CD14-positive monocyte (primary cell): Measurements from ENCODE around the gene DRC1. TPM values are rescaled to one million over a fixed set of nuclear protein-coding genes. Genes with fewer than 3 reads are reported as not detected.

Source experiments
- DNase-seq, 3 donors: peaks; one replicate each; pipeline ENCODE4 v3.0.0-alpha.2; 2011 to 2022
- H2AFZ ChIP-seq: 2 replicates; pipeline ENCODE4 v1.6.0; 2012; ENCODE audit warnings: mild to moderate bottlenecking, low read depth, low read length, inconsistent platforms; ENCODE audit not compliant: insufficient read depth, poor library complexity, severe bottlenecking
- H3K27ac ChIP-seq, 2 donors: 1 replicate in 1 of 2; 2 replicates in 1 of 2; pipeline ENCODE4 v1.5.1; 2012 to 2013; ENCODE audit warnings: low read length in 2 of 2, control low read depth in 1 of 2, inconsistent platforms in 1 of 2, low read depth in 1 of 2, mild to moderate bottlenecking in 1 of 2
- H3K27me3 ChIP-seq, 2 donors: one replicate each; pipeline versions ENCODE4 v1.6.0 to v1.6.1; 2011 to 2013; ENCODE audit warnings: low read length in 2 of 2; ENCODE audit not compliant: control insufficient read depth in 2 of 2, insufficient read depth in 2 of 2
- H3K36me3 ChIP-seq, 2 donors: replicated peaks in 1 of 2; 1 replicate in 1 of 2; 2 replicates in 1 of 2; pipeline versions ENCODE4 v1.5.1 to v1.6.1; 2012 to 2013; ENCODE audit warnings: low read length in 2 of 2, control low read depth in 1 of 2, inconsistent platforms in 1 of 2, mild to moderate bottlenecking in 1 of 2; ENCODE audit not compliant: insufficient read depth in 2 of 2, control insufficient read depth in 1 of 2
- H3K4me1 ChIP-seq, 2 donors: 1 replicate in 1 of 2; 2 replicates in 1 of 2; pipeline versions ENCODE4 v1.5.1 to v1.6.1; 2012 to 2013; ENCODE audit warnings: low read length in 2 of 2, control low read depth in 1 of 2, inconsistent platforms in 1 of 2, mild to moderate bottlenecking in 1 of 2, moderate library complexity in 1 of 2; ENCODE audit not compliant: insufficient read depth in 2 of 2, control insufficient read depth in 1 of 2
- H3K4me2 ChIP-seq: replicated peaks from 2 replicates; pipeline ENCODE3; 2012; ENCODE audit warnings: low read length, moderate library complexity, mild to moderate bottlenecking; ENCODE audit not compliant: poor library complexity, severe bottlenecking; ENCODE audit errors: extremely low read depth
- H3K4me3 ChIP-seq, 3 experiments: fragments of 200-600 bp in 1 of 3; sonication (generic) in 1 of 3; replicated peaks in 1 of 3; 1 replicate in 2 of 3; 2 replicates in 1 of 3; pipeline ENCODE4 v1.5.1; 2011 to 2013; ENCODE audit warnings: low read length in 3 of 3, mild to moderate bottlenecking in 3 of 3, control low read depth in 2 of 3, low read depth in 2 of 3, inconsistent platforms in 1 of 3, moderate library complexity in 1 of 3
- H3K79me2 ChIP-seq: 2 replicates; pipeline ENCODE4 v1.6.0; 2012; ENCODE audit warnings: mild to moderate bottlenecking, control low read depth, inconsistent platforms, low read length, moderate library complexity; ENCODE audit not compliant: insufficient read depth
- H3K9ac ChIP-seq: 2 replicates; pipeline ENCODE4 v1.6.0; 2017; ENCODE audit warnings: low read length, mild to moderate bottlenecking; ENCODE audit not compliant: insufficient read depth, poor library complexity, severe bottlenecking
- H3K9me3 ChIP-seq, 2 donors: replicated peaks in 1 of 2; 1 replicate in 1 of 2; 2 replicates in 1 of 2; pipeline versions ENCODE4 v1.5.1 to v1.6.1; 2012 to 2013; ENCODE audit warnings: low read length in 2 of 2, control low read depth in 1 of 2; ENCODE audit not compliant: control insufficient read depth in 1 of 2, insufficient read depth in 1 of 2
- H4K20me1 ChIP-seq: 2 replicates; pipeline ENCODE4 v1.6.0; 2012; ENCODE audit warnings: mild to moderate bottlenecking, low read length, control low read depth, moderate library complexity; ENCODE audit not compliant: insufficient read depth
- H3K27ac Mint-ChIP-seq, 7 donors: one replicate each; pipeline ENCODE4 v1.8.0; 2020; ENCODE audit warnings: mild to moderate bottlenecking in 7 of 7, mixed read lengths in 7 of 7, moderate library complexity in 6 of 7, inconsistent platforms in 2 of 7
- H3K27me3 Mint-ChIP-seq, 3 donors: one replicate each; pipeline ENCODE4 v1.8.0; 2021 to 2022; ENCODE audit warnings: low read depth in 3 of 3, mild to moderate bottlenecking in 3 of 3, mixed read lengths in 3 of 3, moderate library complexity in 3 of 3, inconsistent platforms in 1 of 3
- H3K36me3 Mint-ChIP-seq, 2 donors: one replicate each; pipeline ENCODE4 v1.8.0; 2020; ENCODE audit warnings: mixed read lengths in 2 of 2, inconsistent platforms in 1 of 2, mild to moderate bottlenecking in 1 of 2
- H3K4me1 Mint-ChIP-seq: one replicate; pipeline ENCODE4 v1.8.0; 2020; ENCODE audit warnings: mild to moderate bottlenecking, mixed read lengths
- H3K4me3 Mint-ChIP-seq, 2 donors: one replicate each; pipeline ENCODE4 v1.8.0; 2020; ENCODE audit warnings: mild to moderate bottlenecking in 2 of 2, mixed read lengths in 2 of 2, moderate library complexity in 1 of 2
- H3K9me3 Mint-ChIP-seq, 7 donors: one replicate each; pipeline ENCODE4 v1.8.0; 2020 to 2022; ENCODE audit warnings: mixed read lengths in 7 of 7, mild to moderate bottlenecking in 6 of 7, moderate library complexity in 6 of 7, inconsistent platforms in 2 of 7
- CTCF ChIP-seq: fragments of 200-600 bp; IDR thresholded peaks from one replicate; pipeline ENCODE4 v1.8.0; 2022; ENCODE audit warnings: antibody characterized with exemption, mild to moderate bottlenecking
- WGBS: methylation state at CpG from one replicate; pipeline ENCODE4 v1.1.5; 2013; ENCODE audit warnings: missing lambda C conversion rate; ENCODE audit not compliant: insufficient coverage; 5-methylcytosine and 5-hydroxymethylcytosine counted together
- intact Hi-C, 2 donors: fragments of 100-400 bp; cut with micrococcal nuclease; formaldehyde crosslinking; loops; one replicate each; pipeline versions ENCODE4 v1.15.0 to v1.15.1; 2023
- polyA plus RNA-seq, 3 donors: library from polyadenylated mRNA; depleted of rRNA in 1 of 3; unstranded in 2 of 3; stranded (reverse) in 1 of 3; fragments of 300-500 nt in 2 of 3; fragments of >200 nt in 1 of 3; fragmentation: Illumina TruSeq in 2 of 3; gene quantifications; 1 replicate in 2 of 3; 2 replicates in 1 of 3; pipeline ENCODE4 v1.2.3, GENCODE V29; 2012 to 2021

Gene DRC1
- polyA plus RNA-seq, 3 donors = not detected

- Mint-ChIP-seq H3K27ac (no peak overlapping the region), H3K36me3 (no peaks in the 10 kb centered on the region), H3K9me3 (no peaks in the 10 kb centered on the region), H3K4me1 (peaks cover 6% of the 10 kb centered on the region), H3K4me3 (no peak overlapping the region), H3K27me3 (peaks cover 2 to 6% (median 4%) of the 10 kb centered on the region in 3 donors)
- Histone ChIP-seq H4K20me1 (no peaks in the 10 kb centered on the region), H3K79me2 (no peaks in the 10 kb centered on the region), H3K4me1 (peaks cover 5 to 8% of the 10 kb centered on the region in 2 donors), H3K9me3 (no peaks in the 10 kb centered on the region), H3K4me2 (no peak overlapping the region), H3K9ac (no peak overlapping the region), H3K27me3 (no peaks in the 10 kb centered on the region), H3K4me3 (no peak overlapping the region), H2AFZ (no peak overlapping the region), H3K36me3 (no peaks in the 10 kb centered on the region), H3K27ac (no peak overlapping the region)
- no peak for DNase-seq
- intact Hi-C loops = no loop called here
- no CpG with 5 or more reads among the region's 6 CpGs for WGBS
- TF ChIP-seq CTCF = no peak
These were observed 73.3 kb downstream of the DRC1 start for GRCh38 chr2:26475037-26475436.

DNA sequence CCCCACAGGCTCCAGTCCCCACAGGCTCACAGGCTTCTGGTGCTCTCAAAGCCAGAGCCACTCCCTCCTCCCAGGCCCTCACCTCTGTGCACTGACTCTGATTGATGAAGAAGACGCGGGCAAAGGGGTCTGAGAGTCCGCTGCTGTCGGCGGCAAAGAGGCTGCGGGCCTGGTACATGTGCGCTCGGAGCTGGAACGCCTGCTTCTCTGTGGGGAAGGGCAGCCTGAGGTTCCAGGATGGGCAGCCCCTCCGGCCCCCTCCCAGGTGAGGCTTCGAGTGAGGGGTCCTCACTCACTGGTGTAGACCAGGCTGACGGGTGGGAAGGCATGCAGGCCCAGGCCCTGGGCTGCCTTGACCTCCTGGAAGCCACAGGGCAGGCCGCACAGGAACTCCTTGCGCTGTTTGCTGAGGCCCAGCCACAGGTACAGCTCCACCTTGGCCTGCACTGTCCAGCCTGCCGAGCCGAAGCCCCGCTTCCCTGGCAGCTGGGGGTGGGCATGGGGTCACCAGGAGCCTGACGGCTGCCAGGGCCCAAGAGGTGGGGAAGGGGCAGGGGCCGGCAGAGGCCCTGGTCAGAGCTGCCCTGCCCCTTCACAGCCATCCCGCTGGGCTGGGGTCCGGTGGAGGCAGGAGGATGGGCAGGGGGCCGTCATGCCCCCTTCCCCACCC lies 74.2 kb downstream of the DRC1 start:
- peaks cover 6% of the 10 kb centered on the region for H3K4me1 Mint-ChIP-seq
- Histone ChIP-seq H4K20me1 (no peaks in the 10 kb centered on the region), H3K4me3 (no peak overlapping the region), H3K9ac (no peak overlapping the region), H3K36me3 (no peaks in the 10 kb centered on the region), H2AFZ (no peak overlapping the region), H3K9me3 (no peaks in the 10 kb centered on the region), H3K27ac (no peak overlapping the region), H3K4me2 (no peak overlapping the region), H3K4me1 (peaks cover 5 to 8% of the 10 kb centered on the region in 2 donors), H3K27me3 (no peaks in the 10 kb centered on the region), H3K79me2 (no peaks in the 10 kb centered on the region)
- no peaks in the 10 kb centered on the region for H3K36me3 Mint-ChIP-seq
- intact Hi-C loops = no loop called here
- no peak overlapping the region for H3K4me3 Mint-ChIP-seq
- 93% methylated on average over 18 of the region's 22 CpGs for WGBS
- no peak overlapping the region for H3K27ac Mint-ChIP-seq
- no peak for TF ChIP-seq CTCF
- peaks cover 2 to 6% (median 5%) of the 10 kb centered on the region in 3 donors for H3K27me3 Mint-ChIP-seq
- DNase-seq = no peak
- H3K9me3 Mint-ChIP-seq = no peaks in the 10 kb centered on the region
